Large intestine (tissue), 3 donors: Measurements from ENCODE around the gene NEGR1. TPM values are rescaled to one million over a fixed set of nuclear protein-coding genes. Genes with fewer than 3 reads are reported as not detected.

Experiments
- DNase-seq, 2 donors: peaks; one replicate each; pipeline versions ENCODE4 v3.0.0 to v3.0.0-alpha.2; 2013
- H3K27ac ChIP-seq: one replicate; pipeline ENCODE4 v1.5.1; 2013; ENCODE audit warnings: low read length
- H3K27me3 ChIP-seq: 2 replicates; pipeline ENCODE4 v1.6.1; 2013; ENCODE audit warnings: low read length; ENCODE audit not compliant: control insufficient read depth, insufficient read depth
- H3K36me3 ChIP-seq: 2 replicates; pipeline ENCODE4 v1.6.1; 2013; ENCODE audit warnings: low read length; ENCODE audit not compliant: control insufficient read depth, insufficient read depth
- H3K4me1 ChIP-seq: one replicate; pipeline ENCODE4 v1.6.1; 2013; ENCODE audit warnings: low read length; ENCODE audit not compliant: control insufficient read depth, insufficient read depth
- H3K4me3 ChIP-seq: one replicate; pipeline ENCODE4 v1.5.1; 2013; ENCODE audit warnings: low read length
- H3K9me3 ChIP-seq: one replicate; pipeline ENCODE4 v1.6.1; 2013; ENCODE audit warnings: mild to moderate bottlenecking, low read depth, low read length, moderate library complexity; ENCODE audit not compliant: control insufficient read depth
- WGBS: methylation state at CpG from one replicate; pipeline ENCODE4 v1.1.5; 2013; ENCODE audit warnings: low lambda C conversion rate; ENCODE audit not compliant: insufficient coverage; 5-methylcytosine and 5-hydroxymethylcytosine counted together
- polyA plus RNA-seq: library from polyadenylated mRNA; unstranded; fragments of 120-200 nt; gene quantifications from one replicate; pipeline ENCODE4 v1.2.1, GENCODE V29; 2013

Gene NEGR1
- polyA plus RNA-seq, 1 donor: 9.9 TPM

DNA sequence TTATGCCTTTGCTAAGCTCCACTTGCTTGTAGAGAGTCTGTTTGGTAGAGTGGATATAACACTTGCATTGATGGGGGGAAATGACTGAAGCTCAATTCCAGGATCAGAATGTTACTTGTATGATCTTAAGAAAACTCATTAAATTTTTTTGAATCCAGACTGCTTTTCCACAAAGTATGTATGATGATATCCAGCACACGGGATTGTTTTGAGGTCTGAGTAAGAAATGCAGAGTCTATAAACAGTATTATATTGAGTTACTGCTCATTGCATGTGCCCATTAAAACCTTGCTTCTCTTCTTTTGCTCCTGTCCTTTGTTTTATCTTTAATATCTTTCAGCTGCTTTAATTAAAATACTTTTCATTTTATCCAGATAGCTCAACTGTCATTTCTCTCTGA is 631.1 kb downstream of the NEGR1 start:
- H3K27ac ChIP-seq: no peak overlapping the region
- 100% methylated on average over 1 of the region's 1 CpG for WGBS
- no peaks in the 10 kb centered on the region for H3K9me3 ChIP-seq
- H3K4me3 ChIP-seq: no peak overlapping the region
- H3K4me1 ChIP-seq: no peaks in the 10 kb centered on the region
- DNase-seq: no peak
- no peaks in the 10 kb centered on the region for H3K27me3 ChIP-seq
- no peaks in the 10 kb centered on the region for H3K36me3 ChIP-seq

DNA sequence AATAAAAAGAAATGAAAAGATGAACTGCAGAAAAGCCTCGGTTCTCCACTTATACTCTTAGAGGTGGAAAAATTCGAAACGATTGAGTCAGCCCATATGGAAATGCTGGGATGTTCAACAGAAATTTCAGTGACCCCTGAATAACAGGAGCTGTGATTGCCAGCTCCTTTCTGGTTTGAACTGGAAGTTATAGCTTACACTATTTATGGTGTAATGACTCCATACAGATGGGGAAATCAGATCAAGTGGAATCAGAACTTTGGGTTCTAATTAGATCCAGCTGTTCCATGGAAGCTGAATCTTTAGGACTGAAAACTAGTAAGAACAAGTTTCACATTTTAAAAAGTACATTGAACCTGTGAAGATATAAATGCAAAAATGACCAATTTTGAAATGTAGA is 632.2 kb downstream of the NEGR1 start:
- Histone ChIP-seq H3K4me1 (no peaks in the 10 kb centered on the region), H3K36me3 (no peaks in the 10 kb centered on the region), H3K27me3 (no peaks in the 10 kb centered on the region), H3K9me3 (no peaks in the 10 kb centered on the region), H3K27ac (no peak overlapping the region), H3K4me3 (no peak overlapping the region)
- DNase-seq: no peak
- WGBS: no CpG with 5 or more reads among the region's 3 CpGs

DNA sequence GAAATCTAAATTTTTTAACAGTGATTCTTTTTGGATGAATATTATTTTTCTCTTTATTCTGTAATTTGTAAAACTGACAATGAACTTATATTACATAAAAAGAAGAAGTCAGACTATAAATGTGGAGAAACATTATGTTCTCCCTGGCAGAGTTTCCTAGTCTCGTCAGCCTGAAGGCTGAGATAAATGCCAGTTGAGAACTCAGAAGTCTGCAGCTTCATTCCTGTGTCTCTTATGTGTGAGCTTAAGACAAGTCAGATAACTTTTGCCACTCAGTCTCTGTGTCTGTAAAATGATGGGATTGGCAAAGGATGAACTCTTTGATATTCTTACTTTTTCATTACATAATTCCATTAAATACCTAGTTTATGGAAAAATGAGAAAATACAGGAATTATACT is 632.7 kb downstream of the NEGR1 start:
- no peak overlapping the region for H3K27ac ChIP-seq
- no CpG with 5 or more reads among the region's 1 CpG for WGBS
- H3K4me1 ChIP-seq: no peaks in the 10 kb centered on the region
- DNase-seq: no peak
- no peak overlapping the region for H3K4me3 ChIP-seq
- H3K9me3 ChIP-seq: no peaks in the 10 kb centered on the region
- no peaks in the 10 kb centered on the region for H3K27me3 ChIP-seq
- no peaks in the 10 kb centered on the region for H3K36me3 ChIP-seq

DNA sequence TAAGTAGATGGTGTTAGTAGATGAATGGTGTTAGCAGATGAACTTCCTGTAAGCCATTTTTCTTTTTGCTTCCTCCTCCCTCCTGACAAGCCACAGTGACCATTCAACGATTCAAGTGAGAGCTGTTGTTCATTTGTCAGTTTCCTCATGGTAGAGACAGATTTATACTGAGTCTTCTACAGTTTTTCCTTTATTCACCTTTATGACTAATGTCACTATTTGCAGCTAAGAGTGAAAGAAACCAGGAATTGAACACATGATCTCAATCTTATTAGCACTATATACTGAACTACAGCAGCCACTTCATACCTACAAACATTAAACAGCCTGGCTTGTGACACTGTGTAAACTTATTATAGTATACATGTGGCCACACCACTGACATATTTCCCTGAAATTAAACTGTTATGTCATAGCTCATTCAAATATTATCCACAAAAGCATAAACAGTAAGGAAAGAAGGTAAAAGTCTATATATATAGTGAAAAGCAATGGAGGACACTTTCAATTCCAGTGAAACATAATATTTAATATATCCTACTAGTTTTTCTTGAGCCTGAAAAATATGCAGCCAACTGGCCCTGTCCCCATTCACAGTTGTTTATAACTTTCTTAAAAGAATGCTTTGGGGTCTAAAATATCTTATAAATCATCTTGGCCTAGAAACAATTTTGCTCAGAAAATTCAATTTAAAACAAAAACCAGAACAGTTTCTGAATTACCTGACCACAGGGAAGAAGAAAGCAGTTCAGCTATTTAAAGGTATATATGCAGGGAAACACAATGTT is 634.6 kb downstream of the NEGR1 start:
- 83% methylated on average over 1 of the region's 1 CpG for WGBS
- H3K27me3 ChIP-seq: no peaks in the 10 kb centered on the region

DNA sequence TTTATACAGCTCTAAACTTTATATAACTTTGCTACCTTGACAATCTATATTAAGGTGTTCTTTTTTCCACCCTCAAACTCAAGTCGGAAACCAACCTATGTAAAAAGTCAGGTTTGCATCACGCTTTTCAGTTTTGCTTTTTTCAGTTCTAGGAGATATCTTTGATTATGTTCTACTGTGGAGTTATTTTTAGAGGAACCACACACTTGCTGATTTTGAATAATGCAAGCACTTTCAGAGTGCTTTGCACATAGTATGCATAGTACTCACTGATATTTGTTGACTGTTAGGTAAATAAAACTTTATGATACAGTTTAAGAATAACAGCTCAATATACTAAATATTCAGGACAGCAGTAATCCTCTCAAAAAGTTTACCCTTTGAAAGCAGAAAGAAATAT is 637.3 kb downstream of the NEGR1 start:
- Histone ChIP-seq H3K36me3 (no peaks in the 10 kb centered on the region), H3K9me3 (no peaks in the 10 kb centered on the region), H3K27ac (no peak overlapping the region), H3K4me1 (no peaks in the 10 kb centered on the region), H3K27me3 (no peaks in the 10 kb centered on the region), H3K4me3 (no peak overlapping the region)
- no peak for DNase-seq
- WGBS: no CpG with 5 or more reads among the region's 2 CpGs

More for the DNA sequence above, 634.6 kb downstream of the NEGR1 start:
- Histone ChIP-seq H3K4me1 (no peaks in the 10 kb centered on the region), H3K9me3 (no peaks in the 10 kb centered on the region), H3K4me3 (no peak overlapping the region), H3K27ac (no peak overlapping the region), H3K36me3 (no peaks in the 10 kb centered on the region)
- no peak for DNase-seq

DNA sequence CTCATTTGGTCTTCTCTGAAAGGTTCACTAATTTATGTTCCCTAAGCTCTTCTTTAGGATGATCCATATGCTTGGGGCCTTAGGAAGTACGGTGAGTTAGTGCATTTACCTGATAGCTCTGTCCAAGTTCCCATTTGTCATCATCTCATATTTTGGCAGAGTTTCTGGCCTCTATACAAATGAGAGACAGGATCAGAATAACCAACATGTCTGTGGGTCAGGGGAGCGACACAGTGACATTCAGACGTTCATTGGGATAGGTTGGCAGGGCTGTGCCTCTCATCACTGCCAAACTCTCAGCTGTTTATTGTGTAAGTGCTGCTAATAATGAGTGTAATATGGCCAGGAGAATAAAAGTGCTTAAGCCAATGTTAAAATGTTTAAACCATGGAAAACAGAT is 640.4 kb downstream of the NEGR1 start:
- no CpG with 5 or more reads among the region's 3 CpGs for WGBS
- no peak overlapping the region for H3K4me3 ChIP-seq
- no peaks in the 10 kb centered on the region for H3K9me3 ChIP-seq
- DNase-seq: no peak
- no peak overlapping the region for H3K27ac ChIP-seq
- no peaks in the 10 kb centered on the region for H3K4me1 ChIP-seq
- H3K36me3 ChIP-seq: no peaks in the 10 kb centered on the region
- no peaks in the 10 kb centered on the region for H3K27me3 ChIP-seq

DNA sequence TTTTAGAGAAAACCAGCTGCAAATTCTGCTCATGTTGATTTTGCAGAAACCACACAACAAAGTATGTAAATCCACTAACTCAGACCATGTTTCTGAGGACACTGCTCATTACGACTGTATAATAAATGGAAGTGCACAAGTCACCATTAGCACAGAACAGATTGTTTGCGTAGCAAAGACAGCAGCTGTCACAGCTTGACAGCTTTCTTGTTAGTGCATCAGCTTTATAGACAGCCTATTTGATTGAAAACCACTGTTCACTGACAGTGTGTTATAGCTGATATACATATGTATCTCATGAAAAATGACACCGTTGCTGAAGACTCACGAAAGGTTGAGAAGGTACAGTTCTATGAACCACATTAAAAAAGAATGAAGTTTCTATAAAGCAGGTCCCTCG is 641.3 kb downstream of the NEGR1 start:
- Histone ChIP-seq H3K4me1 (no peaks in the 10 kb centered on the region), H3K9me3 (no peaks in the 10 kb centered on the region)

DNA sequence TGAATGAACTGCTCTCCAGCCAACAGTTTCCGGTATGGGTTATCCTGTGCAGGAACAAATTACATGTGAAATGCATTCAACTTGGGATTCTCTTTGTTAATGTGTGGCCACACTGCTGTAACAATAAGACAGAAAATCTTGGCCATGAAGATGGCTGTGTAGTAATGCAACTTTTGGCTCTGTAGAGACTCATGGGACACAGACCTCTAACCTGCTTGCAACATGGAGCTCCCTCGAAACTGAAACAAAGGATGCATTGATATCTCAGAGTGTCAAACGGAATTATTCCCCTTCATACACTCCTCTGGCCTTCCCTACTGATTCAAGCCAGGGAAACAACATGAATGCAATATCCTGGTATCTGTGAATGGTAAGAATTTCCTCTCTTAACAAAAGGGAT is 642.2 kb downstream of the NEGR1 start:
- H3K4me1 ChIP-seq: no peaks in the 10 kb centered on the region
- WGBS: 80% methylated on average over 1 of the region's 3 CpGs
- no peaks in the 10 kb centered on the region for H3K27me3 ChIP-seq
- no peak for DNase-seq
- no peaks in the 10 kb centered on the region for H3K36me3 ChIP-seq
- no peak overlapping the region for H3K4me3 ChIP-seq
- H3K9me3 ChIP-seq: no peaks in the 10 kb centered on the region
- no peak overlapping the region for H3K27ac ChIP-seq

More for the DNA sequence above, 641.3 kb downstream of the NEGR1 start:
- Histone ChIP-seq H3K27ac (no peak overlapping the region), H3K4me3 (no peak overlapping the region), H3K36me3 (no peaks in the 10 kb centered on the region), H3K27me3 (no peaks in the 10 kb centered on the region)
- no peak for DNase-seq
- WGBS: 100% methylated on average over 4 of the region's 5 CpGs

DNA sequence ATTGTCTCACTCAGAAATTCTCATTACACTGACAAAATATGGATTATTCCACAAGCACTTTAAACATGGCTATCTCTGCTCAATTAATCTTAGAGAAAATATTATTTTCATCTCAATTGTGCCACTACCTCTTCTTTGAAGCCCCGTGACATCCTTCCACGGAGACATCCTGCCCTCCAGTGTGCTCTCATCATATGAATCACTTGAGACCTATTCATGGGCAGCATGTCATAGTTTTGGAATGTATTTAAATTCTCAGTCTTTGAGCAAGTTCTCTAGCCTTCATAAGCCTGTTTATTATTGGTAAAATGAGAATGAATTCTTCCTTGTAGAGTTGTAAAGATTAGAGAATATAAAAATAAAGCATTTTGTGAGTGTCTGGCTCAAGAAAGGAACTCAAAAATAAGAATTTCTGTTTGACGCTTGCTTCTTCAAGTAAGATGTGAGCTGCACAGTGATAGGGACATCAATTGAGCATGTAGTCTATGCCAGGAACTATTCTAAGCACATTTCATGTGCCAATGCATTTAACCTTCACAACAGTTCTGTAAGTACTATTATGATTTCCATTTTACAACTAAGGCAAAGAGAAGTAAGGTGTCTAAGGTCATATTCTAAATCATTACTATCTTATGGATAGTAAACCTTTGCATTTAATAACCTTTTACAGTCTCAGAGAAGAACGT is 644.1 kb downstream of the NEGR1 start:
- Histone ChIP-seq H3K4me1 (no peaks in the 10 kb centered on the region), H3K27me3 (no peaks in the 10 kb centered on the region), H3K36me3 (no peaks in the 10 kb centered on the region), H3K27ac (no peak overlapping the region), H3K4me3 (no peak overlapping the region), H3K9me3 (no peaks in the 10 kb centered on the region)
- 89% methylated on average over 4 of the region's 4 CpGs for WGBS
- no peak for DNase-seq

DNA sequence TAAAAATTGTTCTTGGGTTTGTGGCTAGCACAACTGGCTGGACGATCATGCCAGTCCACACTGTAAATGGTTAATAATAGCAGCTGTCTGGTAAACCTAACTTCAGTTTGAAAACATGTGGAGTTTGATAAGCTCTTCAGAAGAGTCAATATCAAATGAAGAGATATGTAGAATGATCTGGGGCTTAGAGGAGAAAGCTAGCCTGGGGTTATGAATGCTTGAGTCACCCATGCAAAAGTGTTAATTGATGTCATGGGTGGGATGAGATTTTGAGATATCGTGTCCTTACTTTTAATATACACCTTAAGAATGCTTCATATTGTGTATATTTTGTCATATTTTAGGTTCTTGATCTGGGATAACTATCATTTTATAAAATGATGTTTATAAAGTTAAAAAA is 646.8 kb downstream of the NEGR1 start:
- WGBS: 90% methylated on average over 2 of the region's 2 CpGs
- Histone ChIP-seq H3K27ac (no peak overlapping the region), H3K4me1 (no peaks in the 10 kb centered on the region), H3K27me3 (no peaks in the 10 kb centered on the region), H3K9me3 (no peaks in the 10 kb centered on the region), H3K4me3 (no peak overlapping the region), H3K36me3 (no peaks in the 10 kb centered on the region)
- DNase-seq: no peak

DNA sequence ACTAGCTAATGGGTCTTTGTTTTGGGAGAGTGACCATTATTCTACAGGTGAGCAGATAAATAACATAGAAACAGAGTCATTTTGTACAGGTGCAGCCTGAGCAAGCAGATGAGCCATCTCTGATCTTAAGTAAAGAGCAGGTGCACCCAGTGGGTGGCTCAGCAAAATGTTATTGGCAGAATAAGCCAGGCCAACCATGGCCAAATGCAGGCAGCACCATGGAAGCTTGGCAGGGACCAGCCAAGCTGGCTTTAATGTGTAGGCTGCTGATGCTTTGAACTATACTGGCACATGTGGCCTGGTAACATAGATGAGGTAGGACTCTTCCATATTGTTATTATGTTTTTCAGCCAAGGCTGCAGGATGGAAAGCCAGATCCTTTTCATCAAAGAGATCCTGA is 648.2 kb downstream of the NEGR1 start:
- no peak for DNase-seq
- H3K4me3 ChIP-seq: no peak overlapping the region
- no peaks in the 10 kb centered on the region for H3K36me3 ChIP-seq
- H3K27ac ChIP-seq: no peak overlapping the region
- H3K9me3 ChIP-seq: no peaks in the 10 kb centered on the region
- no peaks in the 10 kb centered on the region for H3K27me3 ChIP-seq
- no peaks in the 10 kb centered on the region for H3K4me1 ChIP-seq
